A673 (cell line): ENCODE results near the gene PPARGC1A. TPM values are rescaled to one million over a fixed set of nuclear protein-coding genes. Genes with fewer than 3 reads are reported as not detected.

Experiments
- BruUV-seq: library from RNA; stranded (reverse); fragments of 400-500 nt; replicated peaks from 2 replicates; lab custom pipeline; 2021; lab: Mats Ljungman, UMichigan
- CTCF ChIA-PET: fragments of 300-600 bp; sonication (Branson Sonifier 250); formaldehyde crosslinking; loops from one replicate; lab custom pipeline; 2022; ENCODE audit warnings: antibody characterized with exemption; lab: Charles Lee
- POLR2A ChIA-PET: fragments of 300-600 bp; sonication (Branson Sonifier 250); formaldehyde crosslinking; loops from one replicate; lab custom pipeline; 2022; ENCODE audit warnings: antibody characterized with exemption; ENCODE audit not compliant: low non-redundant PET; lab: Charles Lee
- DNase-seq: peaks from one replicate; pipeline ENCODE4 v3.0.0-alpha.2; 2015; ENCODE audit warnings: low spot score
- H3K27ac ChIP-seq: fragments of 200-600 bp; sonication (generic); 2 replicates; pipeline ENCODE4 v1.5.1; 2016; ENCODE audit warnings: mixed run types, low read depth, mild to moderate bottlenecking, mixed read lengths, antibody characterized with exemption, low read length; ENCODE audit not compliant: poor library complexity, severe bottlenecking
- H3K27me3 ChIP-seq: fragments of 200-600 bp; sonication (generic); replicated peaks from 2 replicates; pipeline ENCODE4 v1.6.1; 2017; ENCODE audit warnings: mixed run types, low read depth, mild to moderate bottlenecking, mixed read lengths, antibody characterized with exemption, low read length; ENCODE audit not compliant: insufficient read depth, poor library complexity
- H3K36me3 ChIP-seq: fragments of 200-600 bp; sonication (generic); 2 replicates; pipeline ENCODE4 v1.6.1; 2016; ENCODE audit warnings: mixed run types, mild to moderate bottlenecking, mixed read lengths, antibody characterized with exemption, low read length; ENCODE audit not compliant: insufficient read depth, poor library complexity, severe bottlenecking
- H3K4me1 ChIP-seq: fragments of 200-600 bp; sonication (generic); 2 replicates; pipeline ENCODE4 v1.6.1; 2017; ENCODE audit warnings: mixed run types, mild to moderate bottlenecking, mixed read lengths, antibody characterized with exemption, low read length; ENCODE audit not compliant: insufficient read depth, poor library complexity, severe bottlenecking
- H3K4me3 ChIP-seq: fragments of 200-600 bp; sonication (generic); 2 replicates; pipeline ENCODE4 v1.5.1; 2016; ENCODE audit warnings: low read depth, mixed run types, mild to moderate bottlenecking, mixed read lengths, low read length; ENCODE audit not compliant: poor library complexity, severe bottlenecking
- H3K9me3 ChIP-seq: fragments of 200-600 bp; sonication (generic); 2 replicates; pipeline ENCODE4 v1.6.1; 2016; ENCODE audit warnings: mixed run types, low read depth, mild to moderate bottlenecking, mixed read lengths, antibody characterized with exemption, low read length; ENCODE audit not compliant: poor library complexity, severe bottlenecking
- CTCF ChIP-seq: fragments of 300-800, 200-600 bp; sonication (generic); conservative IDR thresholded peaks from 2 replicates; pipeline ENCODE4 v1.5.1; 2017; ENCODE audit warnings: low read depth, mild to moderate bottlenecking, antibody characterized with exemption, low read length, moderate library complexity, mixed read lengths
- EZH2 ChIP-seq: fragments of 200-600 bp; sonication (generic); IDR thresholded peaks from 2 replicates; pipeline ENCODE4 v1.6.1; 2017; ENCODE audit warnings: borderline replicate concordance, low read depth, mild to moderate bottlenecking, mixed read lengths, antibody characterized with exemption, low read length; ENCODE audit not compliant: poor library complexity, severe bottlenecking
- intact Hi-C: fragments of 100-400 bp; cut with micrococcal nuclease; formaldehyde crosslinking; loops from one replicate; pipeline ENCODE4 v1.10.0; 2022; ENCODE audit not compliant: unreplicated experiment
- total RNA-seq: library from RNA; stranded (reverse); gene quantifications from 2 replicates; pipeline ENCODE4 v1.2.3, GENCODE V29; 2021

PPARGC1A gene
- total RNA-seq, 1 experiment from 2014 or later: not detected

GRCh38 chr4:23890369-23891063 is 669 bp upstream of the PPARGC1A start:
- Histone ChIP-seq H3K9me3 (no peaks in the 10 kb centered on the region), H3K4me3 (no peak overlapping the region), H3K27ac (no peak overlapping the region), H3K36me3 (no peaks in the 10 kb centered on the region), H3K27me3 (peaks cover 28% of the 10 kb centered on the region), H3K4me1 (no peaks in the 10 kb centered on the region)
- no peak for TF ChIP-seq CTCF
- no peak for TF ChIP-seq EZH2
- ChIA-PET CTCF (interaction anchor here (0.6 kb wide), 1 partner anchor 231 kb away, joined by 14 read pairs; no protein-coding TSS in a partner anchor), POLR2A (no interaction called here)
- DNase-seq: no peak
- intact Hi-C loops: no loop called here
- BruUV-seq: no TSS peak

- CTCF ChIA-PET: no interaction called here
- DNase-seq: no peak
- H3K4me3 ChIP-seq: peak overlapping the region; percentile 0
- no TSS peak for BruUV-seq
- no peaks in the 10 kb centered on the region for H3K9me3 ChIP-seq
- no peaks in the 10 kb centered on the region for H3K4me1 ChIP-seq
- H3K36me3 ChIP-seq: no peaks in the 10 kb centered on the region
- no peak overlapping the region for H3K27ac ChIP-seq
- no peak for TF ChIP-seq CTCF
- TF ChIP-seq EZH2: no peak
- peaks cover 28% of the 10 kb centered on the region for H3K27me3 ChIP-seq
- intact Hi-C loops: no loop called here
- POLR2A ChIA-PET: no interaction called here
Observed at GRCh38 chr4:23889391-23889790, 456 bp downstream of the PPARGC1A start.

- Histone ChIP-seq H3K27me3 (peaks cover 28% of the 10 kb centered on the region), H3K4me3 (peak overlapping the region; percentile 0), H3K36me3 (no peaks in the 10 kb centered on the region), H3K4me1 (no peaks in the 10 kb centered on the region), H3K9me3 (no peaks in the 10 kb centered on the region), H3K27ac (no peak overlapping the region)
- intact Hi-C loops: no loop called here
- no peak for TF ChIP-seq EZH2
- TF ChIP-seq CTCF: no peak
- BruUV-seq: no TSS peak
- DNase-seq: no peak
- CTCF ChIA-PET: no interaction called here
- POLR2A ChIA-PET: no interaction called here
Observed at GRCh38 chr4:23888421-23889319, 1.2 kb downstream of the PPARGC1A start.
